ENCODE results near the gene CYB5B.
"Not testable (repeated sequence)": the region's sequence is repeated elsewhere in the genome, so short reads cannot be mapped to it uniquely, and the experiment has no call there.

The CYB5B gene

DNA sequence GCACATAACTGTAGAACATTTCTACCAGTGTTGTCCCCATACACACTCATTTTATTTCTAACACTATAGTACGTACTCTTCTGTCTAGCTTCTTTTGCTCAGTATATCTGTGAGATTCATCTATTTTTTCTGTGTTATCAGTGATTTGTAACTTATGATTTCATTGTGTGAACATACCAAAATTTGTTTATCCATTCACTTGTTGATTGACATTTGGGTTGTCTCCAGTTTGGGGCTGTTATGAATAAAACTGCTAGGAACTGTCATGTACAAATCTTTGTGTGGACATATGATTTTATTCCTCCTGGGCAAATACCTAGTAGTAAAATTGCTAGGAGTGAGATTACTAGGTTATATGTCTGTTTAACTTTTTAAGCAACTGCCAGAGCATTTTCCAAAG is 9.6 kb downstream of the CYB5B start:
- H3K4me1 ChIP-seq: peaks cover 0 to 4% (median 0%) of the 10 kb centered on the region in 4 donors
- H3K27ac ChIP-seq: no peak overlapping the region
- no peaks in the 10 kb centered on the region for H3K27me3 ChIP-seq
- intact Hi-C loops (cut with DNase I; ENCODE audit: low total_unique reads): no loop called here
- H3K4me3 ChIP-seq: no peak overlapping the region
- peaks cover 22 to 39% (median 28%) of the 10 kb centered on the region in 3 donors for H3K36me3 ChIP-seq
- DNase-seq: no peak
- no peaks in the 10 kb centered on the region for H3K9me3 ChIP-seq
- TF ChIP-seq, protein P1, sequence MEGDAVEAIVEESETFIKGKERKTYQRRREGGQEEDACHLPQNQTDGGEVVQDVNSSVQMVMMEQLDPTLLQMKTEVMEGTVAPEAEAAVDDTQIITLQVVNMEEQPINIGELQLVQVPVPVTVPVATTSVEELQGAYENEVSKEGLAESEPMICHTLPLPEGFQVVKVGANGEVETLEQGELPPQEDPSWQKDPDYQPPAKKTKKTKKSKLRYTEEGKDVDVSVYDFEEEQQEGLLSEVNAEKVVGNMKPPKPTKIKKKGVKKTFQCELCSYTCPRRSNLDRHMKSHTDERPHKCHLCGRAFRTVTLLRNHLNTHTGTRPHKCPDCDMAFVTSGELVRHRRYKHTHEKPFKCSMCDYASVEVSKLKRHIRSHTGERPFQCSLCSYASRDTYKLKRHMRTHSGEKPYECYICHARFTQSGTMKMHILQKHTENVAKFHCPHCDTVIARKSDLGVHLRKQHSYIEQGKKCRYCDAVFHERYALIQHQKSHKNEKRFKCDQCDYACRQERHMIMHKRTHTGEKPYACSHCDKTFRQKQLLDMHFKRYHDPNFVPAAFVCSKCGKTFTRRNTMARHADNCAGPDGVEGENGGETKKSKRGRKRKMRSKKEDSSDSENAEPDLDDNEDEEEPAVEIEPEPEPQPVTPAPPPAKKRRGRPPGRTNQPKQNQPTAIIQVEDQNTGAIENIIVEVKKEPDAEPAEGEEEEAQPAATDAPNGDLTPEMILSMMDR (IDR thresholded peaks at IDR 0.05): no peak

DNA sequence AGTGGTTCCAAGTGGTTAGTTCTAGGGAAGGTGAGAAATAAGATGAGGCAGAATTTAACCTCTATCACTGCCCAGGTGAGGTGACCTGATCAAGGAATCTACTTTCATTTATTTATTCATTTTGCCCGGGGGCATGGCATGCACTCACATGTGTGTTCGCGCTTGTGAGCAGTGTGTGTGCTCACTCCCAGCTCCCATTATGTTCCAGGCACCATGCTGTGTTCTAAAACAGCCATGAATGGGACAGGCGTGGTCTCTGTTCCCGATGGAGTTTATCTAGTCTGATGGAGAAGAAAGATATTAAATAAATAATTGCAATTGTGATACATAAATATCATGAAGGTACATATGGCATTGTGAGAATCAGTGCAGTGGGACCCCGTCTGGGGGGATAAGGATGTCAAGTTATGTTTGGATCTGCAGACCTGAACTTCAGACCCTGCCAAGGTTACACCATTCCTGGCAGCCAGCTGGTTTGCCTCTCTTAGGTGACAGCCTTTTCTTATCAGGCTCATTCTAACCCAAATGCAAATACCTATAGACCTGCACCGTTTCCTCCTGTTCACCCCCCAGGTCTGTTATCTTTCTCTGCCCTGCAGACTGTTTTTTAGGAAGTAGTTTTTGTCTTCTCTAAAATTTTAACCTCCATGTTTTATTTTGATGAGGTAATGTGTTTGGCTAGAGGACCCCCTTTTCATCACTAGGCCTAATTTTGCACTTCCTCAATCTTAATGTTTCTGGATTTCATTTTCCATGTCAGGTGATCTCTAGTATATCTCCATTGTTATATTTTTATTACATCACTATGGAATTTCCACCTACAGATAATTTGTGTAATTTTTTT is 11.8 kb downstream of the CYB5B start:
- TF ChIP-seq, protein P1 (IDR thresholded peaks at IDR 0.05): no peak
- DNase-seq: no peak
- intact Hi-C loops (cut with DNase I; ENCODE audit: low total_unique reads): no loop called here
- no peaks in the 10 kb centered on the region for H3K9me3 ChIP-seq
- H3K36me3 ChIP-seq: peaks cover 6 to 29% (median 13%) of the 10 kb centered on the region in 3 donors
- no peak overlapping the region for H3K27ac ChIP-seq
- H3K27me3 ChIP-seq: no peaks in the 10 kb centered on the region
- H3K4me3 ChIP-seq: no peak overlapping the region
- peaks cover 0 to 4% (median 0%) of the 10 kb centered on the region in 4 donors for H3K4me1 ChIP-seq

DNA sequence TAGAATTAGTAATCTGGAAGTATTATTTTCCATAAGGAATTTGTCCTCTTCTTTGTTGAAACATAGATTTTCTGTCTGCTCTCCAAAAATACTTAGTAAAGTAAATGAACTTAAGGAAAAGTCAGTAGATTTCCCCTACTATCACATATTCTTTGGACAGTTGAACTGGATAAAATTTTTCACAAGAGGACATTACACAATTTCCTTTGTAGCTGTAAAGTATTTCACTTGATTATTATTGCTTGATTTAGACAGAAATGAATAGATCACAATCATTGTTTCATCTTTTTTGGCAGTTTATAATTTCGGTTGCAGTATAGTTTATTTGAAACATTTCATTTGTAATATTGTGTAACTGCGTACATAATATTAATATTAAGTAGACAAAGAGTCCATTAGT is 12.5 kb downstream of the CYB5B start:
- H3K27ac ChIP-seq: no peak overlapping the region
- TF ChIP-seq, protein P1 (IDR thresholded peaks at IDR 0.05): no peak
- DNase-seq: no peak
- H3K9me3 ChIP-seq: no peaks in the 10 kb centered on the region
- H3K27me3 ChIP-seq: no peaks in the 10 kb centered on the region
- H3K4me1 ChIP-seq: peaks cover 0 to 4% (median 0%) of the 10 kb centered on the region in 4 donors
- no peak overlapping the region for H3K4me3 ChIP-seq
- intact Hi-C loops (cut with DNase I; ENCODE audit: low total_unique reads): no loop called here
- peaks cover 0 to 22% (median 6%) of the 10 kb centered on the region in 3 donors for H3K36me3 ChIP-seq

DNA sequence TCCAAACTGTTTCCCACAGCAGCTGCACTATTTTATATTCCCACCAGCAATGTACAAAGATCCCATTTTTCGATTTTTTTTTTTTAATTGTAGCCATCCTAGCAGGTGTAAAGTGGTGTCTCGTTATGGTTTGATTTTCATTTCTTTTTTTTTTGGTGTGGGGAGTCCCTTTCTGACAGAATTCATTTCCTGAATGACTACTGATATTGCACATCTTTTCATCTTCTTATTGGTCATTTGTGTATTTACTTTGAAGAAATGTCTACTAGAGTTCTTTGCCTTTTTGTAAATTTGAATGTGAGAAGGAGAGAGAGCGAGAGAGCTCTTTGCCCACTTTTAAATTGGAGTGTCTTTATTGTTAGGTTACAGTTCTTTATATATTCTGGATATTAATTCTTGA is 14.0 kb downstream of the CYB5B start:
- H3K27me3 ChIP-seq: no peaks in the 10 kb centered on the region
- intact Hi-C loops (cut with DNase I; ENCODE audit: low total_unique reads): no loop called here
- peaks cover 0 to 14% (median 7%) of the 10 kb centered on the region in 4 donors for H3K4me1 ChIP-seq
- TF ChIP-seq, protein P1 (IDR thresholded peaks at IDR 0.05): no peak
- no peak overlapping the region for H3K27ac ChIP-seq
- DNase-seq: no peak
- H3K4me3 ChIP-seq: no peak overlapping the region
- no peaks in the 10 kb centered on the region for H3K9me3 ChIP-seq
- peaks cover 0 to 6% (median 5%) of the 10 kb centered on the region in 3 donors for H3K36me3 ChIP-seq

DNA sequence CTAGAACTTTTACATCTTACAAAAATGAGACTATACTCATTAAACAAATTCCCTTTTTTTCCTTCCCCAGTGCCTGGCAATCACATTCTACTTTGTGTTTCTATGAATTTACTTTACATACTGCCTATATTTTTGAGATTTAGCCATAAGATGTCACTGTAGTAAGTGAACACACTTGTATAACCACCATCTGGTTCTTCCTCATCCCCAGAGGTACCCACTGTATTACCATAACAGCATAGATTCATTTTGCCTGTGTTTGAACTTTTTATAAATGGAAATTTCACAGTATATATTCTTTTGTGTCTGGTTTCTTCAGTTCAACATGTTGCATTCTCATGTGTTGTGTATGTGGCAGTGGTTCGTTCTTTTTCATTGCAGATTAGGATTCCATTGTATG is 15.8 kb downstream of the CYB5B start:
- H3K27me3 ChIP-seq: no peaks in the 10 kb centered on the region
- peaks cover 0 to 5% (median 5%) of the 10 kb centered on the region in 3 donors for H3K36me3 ChIP-seq
- TF ChIP-seq, protein P1 (IDR thresholded peaks at IDR 0.05): no peak
- H3K4me1 ChIP-seq: peaks cover 0 to 31% (median 13%) of the 10 kb centered on the region in 4 donors
- intact Hi-C loops (cut with DNase I; ENCODE audit: low total_unique reads): no loop called here
- no peak overlapping the region for H3K4me3 ChIP-seq
- H3K27ac ChIP-seq: no peak overlapping the region
- no peaks in the 10 kb centered on the region for H3K9me3 ChIP-seq
- no peak for DNase-seq

DNA sequence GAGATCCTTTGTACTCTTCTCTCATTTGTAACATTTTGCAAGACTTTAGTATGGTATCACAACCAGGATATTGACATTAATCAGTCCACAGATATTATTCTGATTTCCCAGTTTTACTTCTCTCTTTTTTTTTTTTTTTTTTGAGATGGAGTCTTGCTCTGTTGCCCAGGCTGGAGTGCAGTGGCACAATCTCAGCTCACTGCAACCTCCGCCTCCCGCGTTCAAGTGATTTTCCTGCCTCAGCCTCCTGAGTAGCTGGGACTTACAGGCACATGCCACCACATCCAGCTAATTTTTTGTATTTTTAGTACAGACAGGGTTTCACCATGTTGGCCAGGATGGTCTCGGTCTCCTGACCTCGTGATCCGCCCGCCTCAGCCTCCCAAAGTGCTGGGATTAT is 16.6 kb downstream of the CYB5B start:
- H3K36me3 ChIP-seq; DNase-seq; intact Hi-C loops (cut with DNase I; ENCODE audit: low total_unique reads); H3K27ac ChIP-seq; H3K9me3 ChIP-seq; H3K4me3 ChIP-seq; H3K27me3 ChIP-seq: not testable (repeated sequence)
- H3K4me1 ChIP-seq: peaks cover 0 to 36% (median 13%) of the 10 kb centered on the region in 4 donors
